ENCODE measurements around the gene MITF. TPM values are rescaled to one million over a fixed set of nuclear protein-coding genes. Genes with fewer than 3 reads are reported as not detected.

MITF gene
- total and polyA plus RNA-seq, 4 donors, result 0.91 to 2.9 (median 2.3) TPM

GRCh38 chr3:69785769-69786320, 46.6 kb downstream of the MITF start:
- TF ChIP-seq ATF3 (IDR thresholded peaks at IDR 0.05) (no peak), EGR1 (IDR thresholded peaks at IDR 0.05; ENCODE audit: low read depth in 2 of 2) (no peak), CTCF (IDR thresholded peaks at IDR 0.05; ENCODE audit: low read depth, low read length, missing input control) (no peak), REST (IDR thresholded peaks at IDR 0.05) (no peak), ZBTB33 (IDR thresholded peaks at IDR 0.05) (no peak), RAD21 (IDR thresholded peaks at IDR 0.05) (no peak)
- no peak overlapping the region for H3K4me3 ChIP-seq (ENCODE audit: low read depth in 1 of 3, low read length in 3 of 3)
- H3K36me3 ChIP-seq (ENCODE audit: control insufficient read depth in 4 of 4, insufficient read depth in 3 of 4, low read depth in 1 of 4, low read length in 3 of 4), result no peaks in the 10 kb centered on the region
- no peaks in the 10 kb centered on the region for H3K4me1 ChIP-seq (ENCODE audit: control insufficient read depth in 4 of 4, insufficient read depth in 4 of 4, low read length in 3 of 4)
- H3K9me3 ChIP-seq (ENCODE audit: control insufficient read depth in 4 of 4, low read length in 3 of 4), result no peaks in the 10 kb centered on the region
- H3K9ac ChIP-seq (ENCODE audit: low read depth in 1 of 2, low read length in 2 of 2), result no peak overlapping the region
- DNase-seq (ENCODE audit: low spot score), result no peak
- no peaks in the 10 kb centered on the region for H3K27me3 ChIP-seq (ENCODE audit: control insufficient read depth in 4 of 4, insufficient read depth in 4 of 4, low read length in 3 of 4)
- H3K27ac ChIP-seq (ENCODE audit: low read depth in 1 of 2, low read length in 2 of 2), result no peak overlapping the region
- 84% methylated on average over 3 of the region's 3 CpGs for WGBS

- Histone ChIP-seq H3K27ac (ENCODE audit: low read depth in 1 of 2, low read length in 2 of 2) (no peak overlapping the region), H3K9ac (ENCODE audit: low read depth in 1 of 2, low read length in 2 of 2) (no peak overlapping the region), H3K27me3 (ENCODE audit: control insufficient read depth in 4 of 4, insufficient read depth in 4 of 4, low read length in 3 of 4) (no peaks in the 10 kb centered on the region), H3K4me1 (ENCODE audit: control insufficient read depth in 4 of 4, insufficient read depth in 4 of 4, low read length in 3 of 4) (no peaks in the 10 kb centered on the region), H3K36me3 (ENCODE audit: control insufficient read depth in 4 of 4, insufficient read depth in 3 of 4, low read depth in 1 of 4, low read length in 3 of 4) (no peaks in the 10 kb centered on the region), H3K4me3 (ENCODE audit: low read depth in 1 of 3, low read length in 3 of 3) (no peak overlapping the region), H3K9me3 (ENCODE audit: control insufficient read depth in 4 of 4, low read length in 3 of 4) (no peaks in the 10 kb centered on the region)
- 79% methylated on average over 4 of the region's 4 CpGs for WGBS
- DNase-seq (ENCODE audit: low spot score), result no peak
- TF ChIP-seq RAD21 (IDR thresholded peaks at IDR 0.05) (no peak), MAX (IDR thresholded peaks at IDR 0.05) (no peak), CTCF (IDR thresholded peaks at IDR 0.05; ENCODE audit: low read depth, low read length, missing input control) (no peak), HNF4G (IDR thresholded peaks at IDR 0.05) (no peak), FOXA2 (IDR thresholded peaks at IDR 0.05) (no peak), TAF1 (conservative IDR thresholded peaks at IDR 0.05) (no peak), YY1 (IDR thresholded peaks at IDR 0.05) (no peak), ZBTB33 (IDR thresholded peaks at IDR 0.05) (no peak), RXRA (IDR thresholded peaks at IDR 0.05) (no peak), JUND (IDR thresholded peaks at IDR 0.05) (no peak), NR2F2 (IDR thresholded peaks at IDR 0.05) (no peak), FOXA1 (IDR thresholded peaks at IDR 0.05) (no peak), SP1 (IDR thresholded peaks at IDR 0.05) (no peak), HNF4A (conservative IDR thresholded peaks at IDR 0.05) (no peak), ATF3 (IDR thresholded peaks at IDR 0.05) (no peak)
Measured at GRCh38 chr3:69786854-69787253, 47.6 kb downstream of the MITF start.
